IMR-90 (cell line): ENCODE results near the gene GUCY2C. TPM values are rescaled to one million over a fixed set of nuclear protein-coding genes. Genes with fewer than 3 reads are reported as not detected.

ENCODE experiments used
- ATAC-seq: fragments of 200-7000 bp; cut with Tn5 transposase; 2 replicates; pipeline ENCODE4 v1.9.1; 2020; ENCODE audit warnings: low read depth, mild to moderate bottlenecking, moderate library complexity
- BruUV-seq: library from RNA; stranded (reverse); fragments of 400-500 nt; replicated peaks from 2 replicates; lab custom pipeline; 2021; lab: Mats Ljungman, UMichigan
- CTCF ChIA-PET: fragments of 300-600 bp; formaldehyde crosslinking; extraction: SDS; loops from one replicate; lab custom pipeline; 2021; ENCODE audit warnings: antibody characterized with exemption; lab: Yijun Ruan, JAX
- POLR2A ChIA-PET: fragments of 300-600 bp; sonication (Branson Sonifier 250); formaldehyde crosslinking; loops from one replicate; lab custom pipeline; 2022; ENCODE audit warnings: antibody characterized with exemption; ENCODE audit not compliant: unreplicated experiment; lab: Charles Lee
- DNase-seq: peaks from one replicate; pipeline ENCODE4 v3.0.0; 2013
- H2AFZ ChIP-seq: replicated peaks from 2 replicates; pipeline ENCODE3; 2013; ENCODE audit warnings: low read length, mild to moderate bottlenecking; ENCODE audit not compliant: poor library complexity
- H2AK5ac ChIP-seq: 2 replicates; pipeline ENCODE4 v1.6.1; 2013; ENCODE audit warnings: low read depth, low read length, inconsistent platforms
- H2AK9ac ChIP-seq: replicated peaks from 2 replicates; pipeline ENCODE3; 2013; ENCODE audit warnings: mild to moderate bottlenecking, low read depth, low read length, moderate library complexity; ENCODE audit not compliant: poor library complexity
- H2BK120ac ChIP-seq: 2 replicates; pipeline ENCODE4 v1.6.1; 2013; ENCODE audit warnings: low read depth, low read length, inconsistent platforms
- H2BK15ac ChIP-seq: 3 replicates; pipeline ENCODE4 v1.6.1; 2013; ENCODE audit warnings: low read depth, low read length, inconsistent platforms
- H2BK20ac ChIP-seq: 2 replicates; pipeline ENCODE4 v1.6.1; 2013; ENCODE audit warnings: low read depth, mild to moderate bottlenecking, inconsistent platforms, low read length, moderate library complexity
- H2BK5ac ChIP-seq: 2 replicates; pipeline ENCODE4 v1.6.1; 2013; ENCODE audit warnings: mild to moderate bottlenecking, low read depth, low read length, inconsistent platforms; ENCODE audit not compliant: poor library complexity, severe bottlenecking
- H3K14ac ChIP-seq: replicated peaks from 2 replicates; pipeline ENCODE4 v1.6.1; 2013; ENCODE audit warnings: low read depth, low read length, inconsistent platforms
- H3K18ac ChIP-seq: 2 replicates; pipeline ENCODE4 v1.6.1; 2013; ENCODE audit warnings: low read depth, low read length, control low read depth
- H3K23ac ChIP-seq: 2 replicates; pipeline ENCODE4 v1.6.1; 2013; ENCODE audit warnings: low read depth, low read length, inconsistent platforms
- H3K27ac ChIP-seq: 2 replicates; pipeline ENCODE4 v1.5.1; 2013; ENCODE audit warnings: mild to moderate bottlenecking, control low read depth, low read length; ENCODE audit not compliant: insufficient read depth
- H3K27me3 ChIP-seq: 2 replicates; pipeline ENCODE4 v1.6.1; 2013; ENCODE audit warnings: low read length; ENCODE audit not compliant: control insufficient read depth, insufficient read depth
- H3K36me3 ChIP-seq: 2 replicates; pipeline ENCODE4 v1.6.1; 2013; ENCODE audit warnings: low read length, mixed read lengths; ENCODE audit not compliant: control insufficient read depth, insufficient read depth
- H3K4ac ChIP-seq: 2 replicates; pipeline ENCODE4 v1.6.1; 2013; ENCODE audit warnings: low read depth, low read length, inconsistent platforms
- H3K4me1 ChIP-seq: 2 replicates; pipeline ENCODE4 v1.6.1; 2013; ENCODE audit warnings: low read length, mixed read lengths; ENCODE audit not compliant: control insufficient read depth, insufficient read depth
- H3K4me2 ChIP-seq: 2 replicates; pipeline ENCODE4 v1.6.1; 2013; ENCODE audit warnings: low read depth, mild to moderate bottlenecking, control low read depth, low read length, moderate library complexity
- H3K4me3 ChIP-seq: 2 replicates; pipeline ENCODE4 v1.5.1; 2013; ENCODE audit warnings: low read depth, mild to moderate bottlenecking, control low read depth, low read length, moderate library complexity; ENCODE audit not compliant: insufficient read depth
- H3K56ac ChIP-seq: 2 replicates; pipeline ENCODE4 v1.6.1; 2013; ENCODE audit warnings: low read length, inconsistent platforms; ENCODE audit not compliant: insufficient read depth; ENCODE audit errors: extremely low read depth
- H3K79me1 ChIP-seq, 2 experiments: 2 replicates each; pipeline ENCODE4 v1.6.1; 2013; ENCODE audit warnings: low read length in 2 of 2, inconsistent platforms in 1 of 2, low read depth in 1 of 2
- H3K9ac ChIP-seq: 2 replicates; pipeline ENCODE4 v1.6.1; 2013; ENCODE audit warnings: low read depth, low read length, control low read depth
- H3K9me1 ChIP-seq: 2 replicates; pipeline ENCODE4 v1.6.1; 2013; ENCODE audit warnings: low read length, inconsistent platforms; ENCODE audit not compliant: insufficient read depth
- H3K9me3 ChIP-seq: 2 replicates; pipeline ENCODE4 v1.6.1; 2013; ENCODE audit warnings: low read length; ENCODE audit not compliant: control insufficient read depth, insufficient read depth
- H4K20me1 ChIP-seq: 2 replicates; pipeline ENCODE4 v1.6.1; 2013; ENCODE audit warnings: low read length, inconsistent platforms; ENCODE audit not compliant: insufficient read depth
- H4K5ac ChIP-seq: 2 replicates; pipeline ENCODE4 v1.6.1; 2013; ENCODE audit warnings: mild to moderate bottlenecking, low read depth, low read length, control low read depth
- H4K8ac ChIP-seq, 2 experiments: 2 replicates each; pipeline ENCODE4 v1.6.1; 2013; ENCODE audit warnings: low read depth in 2 of 2, low read length in 2 of 2, control low read depth in 1 of 2, inconsistent platforms in 1 of 2
- H4K91ac ChIP-seq: 2 replicates; pipeline ENCODE4 v1.6.1; 2013; ENCODE audit warnings: low read depth, low read length, inconsistent platforms; ENCODE audit not compliant: insufficient read depth
- BHLHE40 ChIP-seq: fragments of 150-350 bp; IDR thresholded peaks from 2 replicates; pipeline ENCODE4 v1.6.1; 2016; ENCODE audit warnings: mild to moderate bottlenecking, low read depth, low read length
- CEBPB ChIP-seq: IDR thresholded peaks from 2 replicates; pipeline ENCODE4 v1.6.1; 2012; ENCODE audit warnings: low read depth, low read length, improper control_type of control experiment
- CHD1 ChIP-seq: IDR thresholded peaks from 2 replicates; pipeline ENCODE4 v1.6.1; 2012; ENCODE audit warnings: low read depth, low read length, improper control_type of control experiment
- CTCF ChIP-seq: conservative IDR thresholded peaks from 2 replicates; pipeline ENCODE4 v1.5.1; 2012; ENCODE audit warnings: mild to moderate bottlenecking, low read depth, low read length, improper control_type of control experiment
- MAFK ChIP-seq: IDR thresholded peaks from 2 replicates; pipeline ENCODE4 v1.6.1; 2012; ENCODE audit warnings: low read depth, low read length, improper control_type of control experiment
- MAZ ChIP-seq: IDR thresholded peaks from 2 replicates; pipeline ENCODE4 v1.6.1; 2012; ENCODE audit warnings: low read depth, mild to moderate bottlenecking, low read length, improper control_type of control experiment, moderate library complexity, borderline replicate concordance
- MXI1 ChIP-seq: IDR thresholded peaks from 2 replicates; pipeline ENCODE4 v1.6.1; 2012; ENCODE audit warnings: low read depth, mild to moderate bottlenecking, low read length, moderate library complexity, borderline replicate concordance
- NFE2L2 ChIP-seq: fragments of 150-350 bp; IDR thresholded peaks from 2 replicates; pipeline ENCODE4 v1.6.1; 2016; ENCODE audit warnings: low read depth, mild to moderate bottlenecking, low read length
- POLR2A ChIP-seq: IDR thresholded peaks from 2 replicates; pipeline ENCODE4 v1.6.1; 2012; ENCODE audit warnings: mild to moderate bottlenecking, low read depth, low read length
- RAD21 ChIP-seq: IDR thresholded peaks from 2 replicates; pipeline ENCODE4 v1.6.1; 2012; ENCODE audit warnings: low read length, improper control_type of control experiment
- RCOR1 ChIP-seq: IDR thresholded peaks from 2 replicates; pipeline ENCODE4 v1.6.1; 2012; ENCODE audit warnings: mild to moderate bottlenecking, low read length, improper control_type of control experiment; ENCODE audit not compliant: insufficient replicate concordance
- RFX5 ChIP-seq: IDR thresholded peaks from 2 replicates; pipeline ENCODE4 v1.8.0; 2012; ENCODE audit warnings: low read depth, mild to moderate bottlenecking, low read length, moderate library complexity
- SMC3 ChIP-seq: fragments of 150-350 bp; IDR thresholded peaks from 2 replicates; pipeline ENCODE4 v1.6.1; 2016; ENCODE audit warnings: low read depth, mild to moderate bottlenecking, antibody characterized with exemption, low read length, moderate library complexity
- USF2 ChIP-seq: fragments of 150-350 bp; IDR thresholded peaks from 2 replicates; pipeline ENCODE4 v1.6.1; 2017; ENCODE audit warnings: mild to moderate bottlenecking, antibody characterized with exemption, low read length, low read depth
- WGBS, 2 experiments: methylation state at CpG; one replicate each; pipeline versions ENCODE4 v1.1.5 to v1.1.7; 2013; ENCODE audit warnings: missing lambda C conversion rate in 2 of 2; ENCODE audit not compliant: insufficient read length in 1 of 2; ENCODE audit errors: extremely low coverage in 2 of 2; 5-methylcytosine and 5-hydroxymethylcytosine counted together
- dilution Hi-C: fragments of 300-500 bp; cut with HindIII; formaldehyde crosslinking; loops from one replicate; pipeline ENCODE4 v1.14.3; 2018; ENCODE audit warnings: low sequenced_read_pairs; ENCODE audit not compliant: unreplicated experiment
- in situ Hi-C: fragments of 300-500 bp; cut with MboI; formaldehyde crosslinking; loops from 3 replicates; pipeline ENCODE4 v1.14.3; 2019; ENCODE audit warnings: low sequenced_read_pairs, inconsistent platforms, mixed read lengths
- intact Hi-C: fragments of 100-400 bp; cut with micrococcal nuclease; formaldehyde crosslinking; loops from 2 replicates; pipeline ENCODE4 v1.10.0; 2022
- polyA plus RNA-seq, 3 experiments: library from polyadenylated mRNA; depleted of rRNA; stranded (reverse); fragments of >200 nt; gene quantifications; 2 replicates each; pipeline ENCODE4 v1.2.3, GENCODE V29; 2012; ENCODE audit warnings: low replicate concordance in 1 of 3
- total RNA-seq: library from RNA; depleted of rRNA; stranded (reverse); fragments of >200 nt; gene quantifications from 2 replicates; pipeline ENCODE4 v1.2.3, GENCODE V29; 2012

Gene GUCY2C
- total and polyA plus RNA-seq, 2 of the 4 experiments (the other 2 are of a cell fraction): not detected

- no peak overlapping the region for H3K23ac ChIP-seq
- in situ Hi-C loops (no loop called here), intact Hi-C loops (no loop called here), dilution Hi-C loops (no loop called here)
- H3K27me3 ChIP-seq: no peaks in the 10 kb centered on the region
- CTCF ChIA-PET: no interaction called here
- H3K56ac ChIP-seq: no peak overlapping the region
- no peak overlapping the region for H2BK20ac ChIP-seq
- H2BK15ac ChIP-seq: no peak overlapping the region
- ATAC-seq: no peak
- H3K79me1 ChIP-seq: no peaks in the 10 kb centered on the region
- H3K36me3 ChIP-seq: no peaks in the 10 kb centered on the region
- H3K4me1 ChIP-seq: no peaks in the 10 kb centered on the region
- no peaks in the 10 kb centered on the region for H3K9me1 ChIP-seq
- H3K27ac ChIP-seq: no peak overlapping the region
- H4K5ac ChIP-seq: no peak overlapping the region
- H4K8ac ChIP-seq: no peak overlapping the region
- H2AFZ ChIP-seq: no peak overlapping the region
- no peak overlapping the region for H3K4me2 ChIP-seq
- H2BK5ac ChIP-seq: no peak overlapping the region
- no peak overlapping the region for H3K4me3 ChIP-seq
- H2BK120ac ChIP-seq: no peak overlapping the region
- H2AK5ac ChIP-seq: no peak overlapping the region
- no peak overlapping the region for H3K9ac ChIP-seq
- no peaks in the 10 kb centered on the region for H3K9me3 ChIP-seq
- no TSS peak for BruUV-seq
- no peaks in the 10 kb centered on the region for H4K20me1 ChIP-seq
- H3K14ac ChIP-seq: no peak overlapping the region
- no peak overlapping the region for H2AK9ac ChIP-seq
- TF ChIP-seq RCOR1 (no peak), RAD21 (no peak), SMC3 (no peak), MAZ (no peak), MXI1 (no peak), USF2 (no peak), CTCF (no peak), CHD1 (no peak), RFX5 (no peak), POLR2A (no peak), CEBPB (no peak), MAFK (no peak), BHLHE40 (no peak), NFE2L2 (no peak)
- no peak overlapping the region for H3K18ac ChIP-seq
- WGBS, 2 experiments: no CpG with 5 or more reads among the region's 4 CpGs
- no peak for DNase-seq
- no peak overlapping the region for H4K91ac ChIP-seq
- POLR2A ChIA-PET: no interaction called here
- no peak overlapping the region for H3K4ac ChIP-seq
Observed at GRCh38 chr12:14654416-14654815, 42.0 kb downstream of the GUCY2C start.
